Spleen (tissue), 11 donors: ENCODE results near the gene GRIK4. TPM values are rescaled to one million over a fixed set of nuclear protein-coding genes. Genes with fewer than 3 reads are reported as not detected.

ENCODE experiments used
- DNase-seq: peaks from one replicate; pipeline ENCODE4 v3.0.0-alpha.2; 2020
- H3K27ac ChIP-seq, 8 donors: fragments of 200-600 bp; sonication (generic) in 7 of 8; 1 replicate in 4 of 8; 2 replicates in 4 of 8; pipeline versions ENCODE4 v1.5.0 to v1.8.0; 2016 to 2021; ENCODE audit warnings: inconsistent platforms in 4 of 8, mild to moderate bottlenecking in 4 of 8, moderate library complexity in 1 of 8
- H3K27me3 ChIP-seq, 7 donors: fragments of 200-600 bp; sonication (generic) in 6 of 7; replicated peaks in 1 of 7; 1 replicate in 4 of 7; 2 replicates in 3 of 7; pipeline versions ENCODE4 v1.5.0 to v1.8.0; 2016 to 2021; ENCODE audit warnings: inconsistent platforms in 3 of 7, mild to moderate bottlenecking in 1 of 7
- H3K36me3 ChIP-seq, 6 donors: fragments of 200-600 bp; sonication (generic) in 5 of 6; 1 replicate in 4 of 6; 2 replicates in 2 of 6; pipeline versions ENCODE4 v1.5.0 to v1.8.0; 2016 to 2021; ENCODE audit warnings: inconsistent platforms in 2 of 6
- H3K4me1 ChIP-seq, 6 donors: fragments of 200-600 bp; sonication (generic) in 5 of 6; 1 replicate in 3 of 6; 2 replicates in 3 of 6; pipeline versions ENCODE4 v1.5.0 to v1.8.0; 2016 to 2021; ENCODE audit warnings: inconsistent platforms in 3 of 6
- H3K4me3 ChIP-seq, 8 donors: fragments of 200-600 bp; sonication (generic) in 7 of 8; 1 replicate in 4 of 8; 2 replicates in 4 of 8; pipeline versions ENCODE4 v1.5.0 to v1.8.0; 2016 to 2021; ENCODE audit warnings: inconsistent platforms in 4 of 8, mild to moderate bottlenecking in 4 of 8, moderate library complexity in 2 of 8
- H3K9me3 ChIP-seq, 8 donors: fragments of 200-600 bp; sonication (generic) in 7 of 8; 1 replicate in 4 of 8; 2 replicates in 4 of 8; pipeline versions ENCODE4 v1.5.0 to v1.8.0; 2016 to 2021; ENCODE audit warnings: inconsistent platforms in 4 of 8
- POLR2A ChIP-seq, 3 donors: fragments of 450-650 bp; IDR thresholded peaks; one replicate each; pipeline ENCODE4 v1.5.1; 2017; ENCODE audit warnings: antibody characterized with exemption in 3 of 3, mild to moderate bottlenecking in 1 of 3
- POLR2AphosphoS5 ChIP-seq, 3 donors: sonication (generic); formaldehyde crosslinking; IDR thresholded peaks; one replicate each; pipeline ENCODE4 v1.5.1; 2017; ENCODE audit warnings: antibody characterized with exemption in 3 of 3
- WGBS, 5 donors: extraction: QIAGEN DNeasy Blood & Tissue Kit in 3 of 5; methylation state at CpG; one replicate each; pipeline versions ENCODE4 v1.1.5 to v1.1.7; 2013 to 2018; 5-methylcytosine and 5-hydroxymethylcytosine counted together
- intact Hi-C: fragments of 100-400 bp; cut with DNase I; formaldehyde crosslinking; loops from one replicate; pipeline ENCODE4 v1.15.0; 2023; ENCODE audit warnings: low total_unique reads
- polyA plus RNA-seq, 3 donors: library from polyadenylated mRNA; stranded (reverse); fragments of 200-250 nt; gene quantifications; one replicate each; pipeline ENCODE4 v1.2.1, GENCODE V29; 2013
- total RNA-seq, 7 donors: library from RNA; depleted of rRNA in 3 of 7; stranded (reverse); fragments of >200 nt in 3 of 7; fragmentation: NEBNext Ultra II Directional in 4 of 7; extraction: Animal tissue kit (Norgen Biotek cat#: 25700) in 4 of 7; gene quantifications; one replicate each; pipeline versions ENCODE4 v1.1.0 to v1.2.1, GENCODE V29; 2016 to 2021
- TF ChIP-seq, protein P1 (sequence below), 11 experiments: fragments of 200-600 bp in 7 of 11; fragments of 450-650 bp in 4 of 11; sonication (generic) in 4 of 11; IDR thresholded peaks in 8 of 11; conservative IDR thresholded peaks in 3 of 11; 1 replicate in 7 of 11; 2 replicates in 4 of 11; pipeline versions ENCODE4 v1.4.0 to v1.8.0; 2016 to 2021; ENCODE audit warnings: antibody characterized with exemption in 11 of 11, inconsistent platforms in 4 of 11, mild to moderate bottlenecking in 1 of 11
- donor health status: healthy with polysubstance abuse.
- donor health status: DM: no; HTN: no; CAD: no; lungs with moderate emphysema.
- donor health status: DM: no; HTN: no; CAD: no.
- donor health status: Bipolar disorder and iron deficiency.
- donor health status: healthy.
- donor health status: DM: no; HTN: no; CAD: no.
- donor health status: DM: yes; HTN: yes; CAD: no.

Gene GRIK4
- total and polyA plus RNA-seq, 10 donors: 0.04 to 2.4 (median 0.59) TPM

DNA sequence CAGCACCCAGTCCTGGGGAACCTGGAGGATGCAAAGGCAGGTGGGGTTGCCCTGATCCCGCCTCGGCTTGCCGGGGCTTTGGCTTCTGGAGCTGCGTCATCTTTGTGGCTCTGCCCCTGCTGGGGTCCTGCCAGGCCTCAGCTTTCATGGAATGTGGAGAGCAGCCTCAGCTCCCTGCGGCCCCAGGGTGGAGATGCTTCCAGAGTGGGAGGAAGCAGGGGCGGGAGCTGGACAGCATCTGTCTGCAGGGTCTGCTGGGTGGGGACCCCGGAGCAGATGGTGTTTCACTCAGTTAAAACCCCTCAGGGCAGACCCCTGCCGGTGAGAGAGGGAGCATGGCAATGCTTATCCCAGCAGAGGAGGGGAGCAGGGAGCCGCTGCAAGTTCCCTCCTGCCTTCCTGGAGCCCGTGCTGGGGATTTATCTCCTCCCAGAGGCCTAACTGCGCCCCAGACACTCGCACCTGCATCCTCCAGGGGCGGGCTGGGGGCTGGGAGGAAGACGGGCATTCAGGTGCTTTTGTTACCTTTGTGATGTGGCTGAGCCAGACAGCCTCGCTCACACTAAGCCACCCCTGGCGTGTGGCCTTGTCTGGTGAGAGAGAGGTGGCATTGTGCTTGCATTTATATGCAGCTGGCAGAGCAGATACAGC, 15.7 kb downstream of the GRIK4 start:
- intact Hi-C loops: no loop called here
- Histone ChIP-seq H3K9me3 (no peaks in the 10 kb centered on the region), H3K4me3 (no peak overlapping the region), H3K36me3 (no peaks in the 10 kb centered on the region), H3K27ac (no peak overlapping the region), H3K27me3 (peaks cover 0 to 80% (median 3%) of the 10 kb centered on the region in 7 donors), H3K4me1 (peaks cover 0 to 13% (median 1%) of the 10 kb centered on the region in 6 donors)
- TF ChIP-seq POLR2AphosphoS5 (IDR thresholded peaks at IDR 0.05) (no peak), POLR2A (IDR thresholded peaks at IDR 0.05) (no peak)
- TF ChIP-seq, protein P1, sequence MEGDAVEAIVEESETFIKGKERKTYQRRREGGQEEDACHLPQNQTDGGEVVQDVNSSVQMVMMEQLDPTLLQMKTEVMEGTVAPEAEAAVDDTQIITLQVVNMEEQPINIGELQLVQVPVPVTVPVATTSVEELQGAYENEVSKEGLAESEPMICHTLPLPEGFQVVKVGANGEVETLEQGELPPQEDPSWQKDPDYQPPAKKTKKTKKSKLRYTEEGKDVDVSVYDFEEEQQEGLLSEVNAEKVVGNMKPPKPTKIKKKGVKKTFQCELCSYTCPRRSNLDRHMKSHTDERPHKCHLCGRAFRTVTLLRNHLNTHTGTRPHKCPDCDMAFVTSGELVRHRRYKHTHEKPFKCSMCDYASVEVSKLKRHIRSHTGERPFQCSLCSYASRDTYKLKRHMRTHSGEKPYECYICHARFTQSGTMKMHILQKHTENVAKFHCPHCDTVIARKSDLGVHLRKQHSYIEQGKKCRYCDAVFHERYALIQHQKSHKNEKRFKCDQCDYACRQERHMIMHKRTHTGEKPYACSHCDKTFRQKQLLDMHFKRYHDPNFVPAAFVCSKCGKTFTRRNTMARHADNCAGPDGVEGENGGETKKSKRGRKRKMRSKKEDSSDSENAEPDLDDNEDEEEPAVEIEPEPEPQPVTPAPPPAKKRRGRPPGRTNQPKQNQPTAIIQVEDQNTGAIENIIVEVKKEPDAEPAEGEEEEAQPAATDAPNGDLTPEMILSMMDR (IDR thresholded peaks at IDR 0.05 in 8 of 11, conservative IDR thresholded peaks at IDR 0.05 in 3 of 11): no peak
- DNase-seq: peak; percentile 64
- 60 to 80% (median 66%) methylated on average over 11 to 16 of the region's 16 CpGs for WGBS, 5 donors

DNA sequence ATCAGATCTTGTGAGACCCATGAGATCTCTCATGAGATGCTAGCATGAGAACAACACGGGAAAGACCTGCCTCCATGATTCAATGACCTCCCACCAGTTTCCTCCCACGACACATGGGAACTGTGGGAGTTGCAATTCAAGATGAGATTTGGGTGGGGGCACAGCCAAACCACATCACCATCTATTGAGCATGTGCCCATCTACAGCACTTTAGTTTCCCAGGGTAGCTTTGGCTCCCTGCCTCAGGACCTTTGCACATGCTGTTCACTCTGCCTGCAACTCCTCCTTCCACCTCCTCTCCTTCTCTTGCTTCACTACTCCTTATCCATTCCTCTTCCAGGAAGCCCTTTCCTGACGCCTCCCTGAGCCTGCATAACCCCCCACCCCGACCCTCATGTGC, 17.2 kb downstream of the GRIK4 start:
- no peak for DNase-seq
- H3K4me1 ChIP-seq: peaks cover 0 to 3% (median 0%) of the 10 kb centered on the region in 6 donors
- WGBS, 5 donors: 75 to 93% (median 80%) methylated on average over 4 of the region's 4 CpGs

DNA sequence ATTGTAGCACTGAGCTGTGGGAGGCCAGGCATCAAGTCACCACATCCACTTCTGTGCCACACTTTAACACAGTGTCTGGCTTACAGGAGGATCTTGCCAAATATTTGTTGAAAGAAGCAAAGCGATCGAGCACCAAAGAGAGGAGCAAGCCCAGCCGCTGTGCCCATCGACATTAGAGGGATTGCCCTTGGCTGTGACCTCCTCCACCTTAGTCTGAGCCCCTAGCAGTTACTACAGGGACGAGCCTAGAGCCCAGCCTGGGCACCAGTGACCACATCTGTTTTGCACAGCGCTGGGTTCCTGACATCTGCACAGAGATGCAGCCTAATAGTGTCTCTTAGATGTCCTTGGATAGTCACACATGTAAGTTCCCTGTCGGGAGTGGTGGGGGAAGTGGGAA, 17.7 kb downstream of the GRIK4 start:
- H3K9me3 ChIP-seq: no peaks in the 10 kb centered on the region
- DNase-seq: no peak
- no peaks in the 10 kb centered on the region for H3K4me1 ChIP-seq
- H3K27me3 ChIP-seq: peaks cover 0 to 68% (median 3%) of the 10 kb centered on the region in 7 donors
- WGBS, 5 donors: 78 to 89% (median 87%) methylated on average over 7 of the region's 7 CpGs
- H3K36me3 ChIP-seq: no peaks in the 10 kb centered on the region
- intact Hi-C loops: no loop called here
- no peak overlapping the region for H3K27ac ChIP-seq
- TF ChIP-seq, protein P1 (IDR thresholded peaks at IDR 0.05 in 8 of 11, conservative IDR thresholded peaks at IDR 0.05 in 3 of 11): no peak
- TF ChIP-seq POLR2A (IDR thresholded peaks at IDR 0.05) (no peak), POLR2AphosphoS5 (IDR thresholded peaks at IDR 0.05) (no peak)
- no peak overlapping the region for H3K4me3 ChIP-seq

More for the DNA sequence above, 17.2 kb downstream of the GRIK4 start:
- peaks cover 0 to 73% (median 3%) of the 10 kb centered on the region in 7 donors for H3K27me3 ChIP-seq
- no peak overlapping the region for H3K27ac ChIP-seq
- no peak overlapping the region for H3K4me3 ChIP-seq
- intact Hi-C loops: no loop called here
- no peaks in the 10 kb centered on the region for H3K9me3 ChIP-seq
- H3K36me3 ChIP-seq: no peaks in the 10 kb centered on the region
- no peak for TF ChIP-seq POLR2A (IDR thresholded peaks at IDR 0.05)

DNA sequence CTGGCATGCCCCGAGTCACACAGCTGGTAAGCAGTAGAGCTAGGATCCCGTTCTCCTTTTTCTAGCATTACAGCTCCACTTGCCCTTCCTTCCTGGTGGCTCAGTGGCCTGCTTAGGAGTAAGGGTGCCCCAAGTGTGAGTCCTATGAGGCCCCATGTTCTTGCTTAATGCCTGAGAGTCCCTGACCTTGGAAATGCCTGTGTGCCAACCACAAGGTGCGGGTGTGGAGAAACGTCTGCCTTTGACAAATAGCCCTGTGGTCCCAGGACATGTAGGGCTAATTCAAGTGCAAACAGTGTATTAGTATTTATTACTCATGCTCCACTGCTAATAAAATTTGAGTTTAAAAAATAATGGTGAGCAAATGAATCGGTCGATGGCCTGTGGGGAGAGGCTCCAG, 18.4 kb downstream of the GRIK4 start:
- H3K9me3 ChIP-seq: no peaks in the 10 kb centered on the region
- H3K27me3 ChIP-seq: peaks cover 0 to 67% (median 3%) of the 10 kb centered on the region in 7 donors
- H3K4me1 ChIP-seq: no peaks in the 10 kb centered on the region
- H3K27ac ChIP-seq: no peak overlapping the region
- TF ChIP-seq POLR2A (IDR thresholded peaks at IDR 0.05) (no peak), POLR2AphosphoS5 (IDR thresholded peaks at IDR 0.05) (no peak)
- TF ChIP-seq, protein P1 (IDR thresholded peaks at IDR 0.05 in 8 of 11, conservative IDR thresholded peaks at IDR 0.05 in 3 of 11): no peak
- no peak for DNase-seq
- WGBS, 5 donors: 75 to 84% (median 80%) methylated on average over 6 of the region's 6 CpGs
- no peak overlapping the region for H3K4me3 ChIP-seq
- intact Hi-C loops: no loop called here
- no peaks in the 10 kb centered on the region for H3K36me3 ChIP-seq
